PFSK-1 (cell line): ENCODE measurements around the gene SPECC1.

Experiments used
- FOXP2 ChIP-seq: optimal IDR thresholded peaks from 2 replicates; pipeline ENCODE3; 2011; ENCODE audit warnings: borderline replicate concordance, control low read depth, inconsistent platforms; ENCODE audit not compliant: insufficient read depth; ENCODE audit errors: extremely low read length, extremely low read depth
- POLR2AphosphoS5 ChIP-seq: IDR thresholded peaks from 2 replicates; pipeline ENCODE4 v1.6.1; 2012; ENCODE audit warnings: low read depth, mild to moderate bottlenecking, control low read depth, low read length, moderate library complexity
- REST ChIP-seq, 2 experiments: IDR thresholded peaks; 2 replicates each; pipeline versions ENCODE4 v1.6.1 to v1.8.0; 2011 to 2012; ENCODE audit warnings: low read depth in 2 of 2, low read length in 2 of 2, control low read depth in 1 of 2, inconsistent platforms in 1 of 2, mild to moderate bottlenecking in 1 of 2, moderate library complexity in 1 of 2; ENCODE audit not compliant: insufficient read depth in 1 of 2
- TAF1 ChIP-seq: IDR thresholded peaks from 2 replicates; pipeline ENCODE4 v1.6.1; 2012; ENCODE audit warnings: low read length, control low read depth, borderline replicate concordance; ENCODE audit not compliant: insufficient read depth

GRCh38 chr17:20145567-20145966, 136.4 kb downstream of the SPECC1 start:
- TF ChIP-seq POLR2AphosphoS5 (no peak), REST (IDR thresholded peaks at IDR 0.05; ENCODE audit: insufficient read depth in 1 of 2, low read depth in 2 of 2, low read length in 2 of 2) (no peak), TAF1 (no peak), FOXP2 (no peak)
